ENCODE results near the gene ARSG. TPM values are rescaled to one million over a fixed set of nuclear protein-coding genes. Genes with fewer than 3 reads are reported as not detected.

ARSG gene
- polyA plus RNA-seq, 1 donor (not counting 4 experiments of a cell fraction or from before 2014, with no cell fraction given) = 0.41 TPM

DNA sequence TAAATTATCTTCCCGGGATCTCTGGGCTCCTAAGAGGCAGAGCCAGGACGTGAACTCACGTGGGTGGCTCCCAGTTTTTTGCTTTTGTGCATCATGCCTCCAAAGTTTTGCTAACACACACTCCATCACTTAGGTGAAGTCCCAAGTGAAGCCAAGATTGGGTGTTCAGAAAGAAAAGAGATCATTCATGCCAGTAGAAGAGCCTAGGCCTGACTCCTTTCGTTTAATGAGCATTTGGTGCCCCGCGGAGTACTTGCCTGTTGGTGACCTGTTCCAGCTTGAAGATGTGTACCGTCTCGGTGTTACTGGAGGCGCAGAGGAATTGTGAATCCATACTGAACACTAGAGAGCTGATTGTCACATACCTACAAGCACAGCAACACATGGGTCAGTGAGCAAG lies 141.9 kb downstream of the ARSG start:
- dilution Hi-C loops (cut with MboI; ENCODE audit: extremely low pct_ligation_motif_present, low sequenced_read_pairs) = no loop called here
- Histone ChIP-seq H4K20me1 (ENCODE audit: control insufficient read depth, extremely low read depth, insufficient read depth, low read length) (no peaks in the 10 kb centered on the region), H3K4me3 (ENCODE audit: control insufficient read depth in 2 of 3, extremely low read depth in 1 of 3, insufficient read depth in 2 of 3, low read depth in 1 of 3, low read length in 3 of 3) (no peak overlapping the region), H3K27me3 (ENCODE audit: control insufficient read depth, extremely low read depth, insufficient read depth, low read length) (no peaks in the 10 kb centered on the region), H3K9me1 (ENCODE audit: control insufficient read depth, extremely low read depth, insufficient read depth, low read length) (no peaks in the 10 kb centered on the region), H3K36me3 (ENCODE audit: control insufficient read depth in 2 of 2, extremely low read depth in 1 of 2, insufficient read depth in 2 of 2, low read length in 2 of 2) (peaks cover 31 to 44% of the 10 kb centered on the region in 2 experiments), H2AFZ (ENCODE audit: control insufficient read depth, low read length) (no peak overlapping the region), H3K4me2 (ENCODE audit: control insufficient read depth, extremely low read depth, insufficient read depth, low read depth, low read length) (no peak overlapping the region), H3K79me2 (ENCODE audit: control insufficient read depth, insufficient read depth, low read length) (no peaks in the 10 kb centered on the region), H3K4me1 (ENCODE audit: control insufficient read depth, extremely low read depth, insufficient read depth, low read length) (peaks cover 7% of the 10 kb centered on the region), H3K9me3 (ENCODE audit: control insufficient read depth, low read depth, low read length) (no peaks in the 10 kb centered on the region), H3K9ac (ENCODE audit: control insufficient read depth, extremely low read depth, insufficient read depth, low read length) (no peak overlapping the region), H3K27ac (ENCODE audit: control insufficient read depth, insufficient read depth, low read length) (no peak overlapping the region)
- DNase-seq (ENCODE audit: low read depth, low spot score) (no peak), FAIRE-seq (no peak)
- TF ChIP-seq, protein P1, sequence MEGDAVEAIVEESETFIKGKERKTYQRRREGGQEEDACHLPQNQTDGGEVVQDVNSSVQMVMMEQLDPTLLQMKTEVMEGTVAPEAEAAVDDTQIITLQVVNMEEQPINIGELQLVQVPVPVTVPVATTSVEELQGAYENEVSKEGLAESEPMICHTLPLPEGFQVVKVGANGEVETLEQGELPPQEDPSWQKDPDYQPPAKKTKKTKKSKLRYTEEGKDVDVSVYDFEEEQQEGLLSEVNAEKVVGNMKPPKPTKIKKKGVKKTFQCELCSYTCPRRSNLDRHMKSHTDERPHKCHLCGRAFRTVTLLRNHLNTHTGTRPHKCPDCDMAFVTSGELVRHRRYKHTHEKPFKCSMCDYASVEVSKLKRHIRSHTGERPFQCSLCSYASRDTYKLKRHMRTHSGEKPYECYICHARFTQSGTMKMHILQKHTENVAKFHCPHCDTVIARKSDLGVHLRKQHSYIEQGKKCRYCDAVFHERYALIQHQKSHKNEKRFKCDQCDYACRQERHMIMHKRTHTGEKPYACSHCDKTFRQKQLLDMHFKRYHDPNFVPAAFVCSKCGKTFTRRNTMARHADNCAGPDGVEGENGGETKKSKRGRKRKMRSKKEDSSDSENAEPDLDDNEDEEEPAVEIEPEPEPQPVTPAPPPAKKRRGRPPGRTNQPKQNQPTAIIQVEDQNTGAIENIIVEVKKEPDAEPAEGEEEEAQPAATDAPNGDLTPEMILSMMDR (optimal IDR thresholded peaks at IDR 0.05 in 1 of 3, IDR thresholded peaks at IDR 0.05 in 1 of 3, conservative IDR thresholded peaks at IDR 0.05 in 1 of 3; ENCODE audit: extremely low read depth in 1 of 3, insufficient read depth in 2 of 3, low read length in 3 of 3) = no peak
- no peak for TF ChIP-seq EZH2 (IDR thresholded peaks at IDR 0.05; ENCODE audit: low read length)

DNA sequence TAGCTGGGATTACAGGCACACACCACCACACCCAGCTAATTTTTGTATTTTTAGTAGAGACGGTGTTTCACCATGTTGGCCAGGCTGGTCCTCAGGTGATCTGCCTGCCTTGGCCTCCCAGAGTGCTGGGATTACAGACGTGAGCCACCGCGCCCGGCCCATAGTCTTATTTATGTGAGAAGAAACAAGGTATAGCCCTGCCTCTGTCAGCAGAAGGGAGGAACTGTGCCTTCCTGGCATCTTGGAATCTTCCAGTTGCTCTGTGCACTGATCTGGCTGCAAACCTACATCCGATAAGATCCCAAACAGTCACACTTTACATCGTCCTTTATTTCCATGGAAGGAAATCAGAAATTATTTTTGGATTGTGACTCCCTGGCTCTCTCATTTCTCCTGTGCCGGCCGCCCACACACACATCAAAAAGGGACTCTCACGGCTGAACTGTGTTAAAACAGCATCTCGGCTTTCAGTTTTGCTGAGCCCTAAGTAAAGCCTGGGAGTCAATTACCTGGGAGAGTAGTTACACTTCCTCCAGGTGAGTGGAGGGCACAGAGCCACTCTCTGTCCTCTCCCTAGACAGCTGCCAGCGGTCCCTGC lies 142.7 kb downstream of the ARSG start:
- H3K4me3 ChIP-seq (ENCODE audit: control insufficient read depth in 2 of 3, extremely low read depth in 1 of 3, insufficient read depth in 2 of 3, low read depth in 1 of 3, low read length in 3 of 3) = no peak overlapping the region

More for the DNA sequence above, 142.7 kb downstream of the ARSG start:
- H3K36me3 ChIP-seq (ENCODE audit: control insufficient read depth in 2 of 2, extremely low read depth in 1 of 2, insufficient read depth in 2 of 2, low read length in 2 of 2) = peaks cover 27 to 36% of the 10 kb centered on the region in 2 experiments
- DNase-seq (ENCODE audit: low read depth, low spot score) = no peak
- no peak overlapping the region for H2AFZ ChIP-seq (ENCODE audit: control insufficient read depth, low read length)
- no peak overlapping the region for H3K27ac ChIP-seq (ENCODE audit: control insufficient read depth, insufficient read depth, low read length)
- H3K27me3 ChIP-seq (ENCODE audit: control insufficient read depth, extremely low read depth, insufficient read depth, low read length) = no peaks in the 10 kb centered on the region
- H3K9me1 ChIP-seq (ENCODE audit: control insufficient read depth, extremely low read depth, insufficient read depth, low read length) = no peaks in the 10 kb centered on the region
- no peak for FAIRE-seq
- H3K4me1 ChIP-seq (ENCODE audit: control insufficient read depth, extremely low read depth, insufficient read depth, low read length) = peaks cover 7% of the 10 kb centered on the region
- no peaks in the 10 kb centered on the region for H4K20me1 ChIP-seq (ENCODE audit: control insufficient read depth, extremely low read depth, insufficient read depth, low read length)
- dilution Hi-C loops (cut with MboI; ENCODE audit: extremely low pct_ligation_motif_present, low sequenced_read_pairs) = no loop called here
- no peaks in the 10 kb centered on the region for H3K79me2 ChIP-seq (ENCODE audit: control insufficient read depth, insufficient read depth, low read length)
- TF ChIP-seq, protein P1 (optimal IDR thresholded peaks at IDR 0.05 in 1 of 3, IDR thresholded peaks at IDR 0.05 in 1 of 3, conservative IDR thresholded peaks at IDR 0.05 in 1 of 3; ENCODE audit: extremely low read depth in 1 of 3, insufficient read depth in 2 of 3, low read length in 3 of 3) = no peak
- no peak for TF ChIP-seq EZH2 (IDR thresholded peaks at IDR 0.05; ENCODE audit: low read length)
- no peak overlapping the region for H3K9ac ChIP-seq (ENCODE audit: control insufficient read depth, extremely low read depth, insufficient read depth, low read length)
- no peak overlapping the region for H3K4me2 ChIP-seq (ENCODE audit: control insufficient read depth, extremely low read depth, insufficient read depth, low read depth, low read length)
- H3K9me3 ChIP-seq (ENCODE audit: control insufficient read depth, low read depth, low read length) = no peaks in the 10 kb centered on the region
